ENCODE data around the gene ZNF763.
A peak's percentile ranks its signal among the peaks of the same experiment; 100 is the strongest.
"Not testable (repeated sequence)": the region's sequence is repeated elsewhere in the genome, so short reads cannot be mapped to it uniquely, and the experiment has no call there.

ZNF763 gene

GRCh38 chr19:11964858-11965645 is at the start of gene ZNF763:
TSS of gene ZNF763 (plus strand) at chr19:11965040. CDS start at chr19:11965209, 169 bp downstream.
- peak; percentile 64 for DNase-seq

- no peak for DNase-seq
These were observed 42.9 kb upstream of the ZNF763 start for GRCh38 chr19:11921852-11922495.

DNA sequence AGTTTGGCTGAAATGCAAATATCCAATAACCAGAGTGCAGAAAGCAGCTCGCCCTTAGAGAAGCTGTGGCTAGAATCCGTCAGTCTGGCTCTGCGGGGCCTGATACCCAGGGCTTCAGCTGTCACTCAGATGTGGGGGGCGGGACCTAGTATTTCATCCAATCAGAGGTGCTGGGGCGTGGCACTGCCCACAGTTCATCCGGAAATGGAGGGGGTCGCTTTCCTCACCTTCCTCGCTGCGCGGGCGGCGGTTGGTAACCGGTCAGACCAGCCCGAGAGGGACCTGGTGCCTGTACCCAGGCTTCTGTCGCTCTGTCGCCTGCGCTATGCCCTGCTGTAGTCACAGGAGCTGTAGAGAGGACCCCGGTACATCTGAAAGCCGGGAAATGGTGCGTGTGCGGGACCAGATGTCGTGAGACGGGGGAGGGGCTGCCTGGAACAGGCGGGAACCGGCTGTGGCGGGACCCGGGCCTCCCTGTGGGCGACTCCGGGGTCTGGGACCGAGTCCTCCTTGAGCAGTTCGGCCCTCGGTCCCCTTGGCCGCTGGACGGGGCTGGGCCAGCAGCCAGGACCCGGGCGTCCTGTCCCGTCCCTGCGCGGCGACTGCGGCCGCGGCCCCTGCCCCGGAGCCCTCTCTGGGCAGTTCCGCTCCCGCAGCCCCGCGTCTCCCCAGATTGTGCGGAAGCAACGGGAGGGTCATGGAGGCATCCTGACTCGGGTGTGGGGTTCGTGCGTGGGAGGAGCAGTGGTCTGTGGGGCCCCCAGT is 39.8 kb upstream of the ZNF763 start, which contains the start of gene ZNF700:
ZNF700 (plus strand) TSS at position 222 of the 765 bp plus-strand sequence; CDS start at position 326, 104 bp downstream.
- peak; percentile 91 for DNase-seq

GRCh38 chr19:11925651-11926187 is 39.1 kb upstream of the ZNF763 start:
- DNase-seq = not testable (repeated sequence)

DNA sequence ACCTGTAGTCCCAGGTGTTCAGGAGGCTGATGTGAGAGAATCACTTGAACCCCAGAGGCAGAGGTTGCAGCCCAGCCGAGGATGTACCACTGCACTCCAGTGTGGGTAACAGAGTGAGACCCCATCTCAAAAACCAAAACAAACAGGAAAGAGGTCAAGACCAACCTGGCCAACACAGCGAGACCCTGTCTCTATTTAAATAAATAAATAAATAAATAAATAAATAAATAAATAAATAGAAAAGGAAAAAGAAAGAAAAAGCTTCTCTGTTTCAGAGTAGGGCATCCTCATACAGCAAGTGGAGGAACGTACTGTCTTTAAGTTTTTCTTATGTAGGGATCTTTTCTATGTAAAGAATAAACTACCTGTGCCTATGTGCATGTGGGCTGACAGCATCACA is 37.6 kb upstream of the ZNF763 start:
- DNase-seq = no peak

- no peak for DNase-seq
These were observed 33.8 kb upstream of the ZNF763 start for GRCh38 chr19:11931051-11931450.

- DNase-seq = no peak
These were observed 33.3 kb upstream of the ZNF763 start for GRCh38 chr19:11931513-11931912.

GRCh38 chr19:11935829-11936228 is 29.0 kb upstream of the ZNF763 start:
- not testable (repeated sequence) for DNase-seq

DNA sequence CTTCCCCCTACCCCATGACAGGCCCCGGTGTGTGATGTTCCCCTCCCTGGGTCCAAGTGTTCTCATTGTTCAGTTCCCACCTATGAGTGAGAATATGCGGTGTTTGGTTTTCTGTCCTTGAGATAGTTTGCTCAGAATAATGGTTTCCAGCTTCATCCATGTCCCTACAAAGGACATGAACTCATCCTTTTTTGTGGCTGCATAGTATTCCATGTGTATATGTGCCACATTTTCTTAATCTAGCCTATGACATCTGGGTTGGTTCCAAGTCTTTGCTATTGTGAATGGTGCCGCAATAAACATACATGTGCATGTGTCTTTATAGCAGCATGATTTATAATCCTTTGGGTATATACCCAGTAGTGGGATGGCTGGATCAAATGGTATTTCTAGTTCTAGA is 26.5 kb upstream of the ZNF763 start:
- DNase-seq = not testable (repeated sequence)

DNA sequence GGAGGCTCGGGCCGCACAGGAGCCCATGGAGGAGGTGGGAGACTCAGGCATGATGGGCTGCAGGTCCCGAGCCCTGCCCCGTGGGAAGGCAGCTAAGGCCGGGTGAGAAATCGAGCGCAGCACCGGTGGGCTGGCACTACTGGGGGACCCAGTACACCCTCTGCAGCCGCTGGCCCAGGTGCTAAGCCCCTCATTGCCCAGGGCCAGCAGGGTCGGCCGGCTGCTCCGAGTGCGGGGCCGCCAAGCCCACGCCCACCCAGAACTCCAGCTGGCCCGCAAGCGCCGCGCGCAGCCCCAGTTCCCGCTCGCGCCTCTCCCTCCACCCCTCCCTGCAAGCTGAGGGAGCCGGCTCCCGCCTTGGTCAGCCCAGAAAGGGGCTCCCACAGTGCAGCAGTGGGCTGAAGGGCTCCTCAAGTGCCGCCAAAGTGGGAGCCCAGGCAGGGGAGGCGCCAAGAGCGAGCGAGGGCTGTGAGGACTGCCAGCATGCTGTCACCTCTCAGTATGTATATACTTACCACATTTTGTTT is 23.4 kb upstream of the ZNF763 start:
- DNase-seq = not testable (repeated sequence)

DNA sequence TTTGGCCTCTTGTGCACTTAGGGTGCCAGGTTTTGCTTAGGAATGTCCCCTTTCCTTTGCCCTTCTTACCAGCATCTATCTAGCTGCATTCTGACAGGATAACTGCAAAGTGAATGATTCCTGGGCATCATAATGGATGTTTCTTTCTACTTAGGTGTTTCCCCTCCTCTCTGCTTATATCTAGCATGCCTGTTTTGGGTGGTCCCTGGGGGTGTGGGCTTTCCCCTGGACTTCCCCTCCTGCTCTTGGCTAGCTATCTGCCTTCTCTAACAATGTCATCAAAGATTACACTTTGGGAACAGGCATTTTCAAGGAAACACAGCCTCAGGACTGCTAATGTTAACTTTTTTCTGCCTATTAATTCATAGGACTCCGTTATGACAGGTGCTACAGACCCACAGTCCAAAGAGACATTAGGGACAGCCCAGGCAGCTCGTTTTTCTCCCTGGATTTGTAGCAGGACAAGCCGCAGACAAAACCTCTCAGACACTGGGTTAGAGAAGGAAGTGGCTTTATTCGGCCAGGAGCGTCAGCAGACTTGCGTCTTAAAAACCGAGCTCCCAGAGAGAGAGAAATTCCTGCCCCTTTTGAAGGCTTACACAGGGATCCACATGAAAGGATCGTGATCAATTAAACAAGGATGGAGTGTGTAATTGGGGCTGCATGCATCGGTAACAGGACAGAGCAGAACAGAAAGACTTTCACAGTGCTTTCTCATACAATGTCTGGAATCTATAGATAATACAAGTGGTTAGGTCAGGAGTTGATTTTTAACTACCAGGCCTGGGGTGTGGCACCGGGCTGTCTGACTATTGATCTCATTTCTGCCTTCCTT is 22.6 kb upstream of the ZNF763 start:
- DNase-seq = no peak

DNA sequence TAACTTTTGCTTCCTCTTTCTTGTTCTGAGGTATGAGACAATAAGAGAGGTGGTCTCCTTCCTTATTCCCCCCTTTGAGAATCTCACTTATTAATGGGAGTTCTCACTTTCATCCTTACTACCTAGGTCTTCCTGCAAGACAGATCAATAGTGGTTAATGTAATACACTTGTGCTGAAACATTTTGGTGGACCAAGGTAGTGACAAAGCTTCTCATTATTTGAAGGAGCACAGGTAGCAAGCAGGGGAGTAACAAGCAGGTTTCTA is 22.1 kb upstream of the ZNF763 start:
- DNase-seq = no peak

- DNase-seq = no peak
These were observed 20.2 kb upstream of the ZNF763 start for GRCh38 chr19:11944656-11945055.

- no peak for DNase-seq
These were observed 16.2 kb upstream of the ZNF763 start for GRCh38 chr19:11948646-11949045.

- DNase-seq = no peak
These were observed 15.6 kb upstream of the ZNF763 start for GRCh38 chr19:11949201-11949600.

GRCh38 chr19:11949614-11950080 is 15.2 kb upstream of the ZNF763 start:
- not testable (repeated sequence) for DNase-seq

- DNase-seq = no peak
These were observed 14.5 kb upstream of the ZNF763 start for GRCh38 chr19:11950312-11950711.

DNA sequence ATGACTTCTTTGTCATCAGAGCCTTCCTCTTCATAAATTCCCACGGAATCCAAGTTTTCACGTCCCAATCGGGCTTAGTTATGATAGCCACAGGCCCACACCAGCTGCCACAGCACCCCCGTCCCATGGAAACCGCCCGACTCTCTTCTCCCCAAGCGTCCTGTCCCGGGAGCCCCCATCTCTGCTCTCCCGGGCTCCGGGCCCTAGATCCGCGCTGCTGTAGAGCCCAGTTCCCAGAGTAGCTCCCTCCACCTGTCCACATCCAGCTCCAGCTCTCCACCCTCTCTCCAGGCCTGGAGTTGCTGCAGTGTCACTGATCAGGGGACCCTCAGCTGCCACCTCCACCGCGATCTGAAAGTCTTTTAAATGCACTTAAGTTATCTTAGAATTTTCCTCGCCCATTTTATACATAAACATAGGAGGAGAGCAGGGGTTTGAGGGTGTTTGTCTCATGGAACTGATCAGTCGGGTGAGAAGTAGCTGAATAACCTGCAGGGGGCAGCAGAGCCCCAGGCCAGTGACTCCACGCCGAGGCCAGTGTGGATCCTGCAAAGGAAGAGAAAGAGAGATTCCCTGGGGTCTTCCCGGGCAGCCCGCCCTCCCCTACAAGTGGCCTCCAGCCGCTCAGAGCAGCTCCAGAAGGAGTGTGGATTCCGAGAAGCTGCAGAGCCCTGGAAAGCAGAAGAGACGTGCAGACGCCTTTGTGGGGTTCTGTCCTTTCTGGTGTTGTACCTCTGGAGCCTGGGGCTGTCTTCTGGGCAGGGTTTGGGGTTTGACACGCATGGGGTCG is 1.1 kb upstream of the ZNF763 start:
- peak; percentile 37 for DNase-seq

GRCh38 chr19:11964496-11964857 is 363 bp upstream of the ZNF763 start:
- no peak for DNase-seq

DNA sequence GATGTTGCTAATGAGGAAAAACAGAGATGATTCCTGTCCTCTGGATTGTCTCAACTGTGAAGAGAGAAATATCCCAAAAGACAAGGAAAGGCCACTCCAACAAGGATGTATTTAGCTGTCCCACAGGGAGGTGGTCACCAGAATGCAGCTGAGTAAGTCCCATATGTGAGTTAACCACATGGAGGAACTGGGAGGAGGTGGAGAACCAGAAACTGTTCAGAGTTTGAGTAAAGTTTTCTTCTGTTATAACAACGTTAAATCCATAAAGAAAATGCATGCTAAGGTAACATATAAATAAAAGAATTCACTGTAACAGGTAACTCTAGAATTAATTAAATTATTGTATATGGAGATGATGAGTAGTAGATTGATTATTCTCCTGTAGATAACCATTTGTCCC is 5.3 kb downstream of the ZNF763 start:
- DNase-seq = no peak

DNA sequence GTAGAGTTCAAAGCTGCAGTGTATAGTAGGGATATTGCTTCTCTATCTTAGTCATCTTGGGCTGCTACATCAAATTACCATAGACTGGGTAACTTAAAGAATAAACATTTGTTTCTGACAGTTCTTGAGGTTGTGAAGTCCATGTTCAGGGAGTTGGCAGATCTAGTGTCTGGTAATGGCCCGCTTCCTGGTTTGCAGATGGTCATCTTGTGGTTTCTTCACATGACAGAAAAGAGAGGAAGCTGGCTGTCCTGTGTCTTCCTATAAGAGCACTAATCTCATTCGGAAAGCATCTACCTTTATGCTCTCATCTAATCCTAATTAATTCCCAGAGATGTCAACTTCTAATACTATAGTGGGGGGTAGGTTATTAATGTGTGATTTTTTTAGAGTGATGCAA is 6.2 kb downstream of the ZNF763 start:
- DNase-seq = no peak
